Kidney epithelial cell (primary cell): ENCODE measurements around the gene ZFHX3. TPM values are rescaled to one million over a fixed set of nuclear protein-coding genes. Genes with fewer than 3 reads are reported as not detected.

Experiments
- DNase-seq: peaks from one replicate; pipeline ENCODE4 v3.0.0-alpha.2; 2010; ENCODE audit warnings: low read depth
- H3K27me3 ChIP-seq: 2 replicates; pipeline ENCODE4 v1.6.0; 2011; ENCODE audit warnings: low read length; ENCODE audit not compliant: control insufficient read depth, insufficient read depth
- H3K36me3 ChIP-seq: 2 replicates; pipeline ENCODE4 v1.5.1; 2011; ENCODE audit warnings: low read length; ENCODE audit not compliant: control insufficient read depth, insufficient read depth
- H3K4me3 ChIP-seq: 2 replicates; pipeline ENCODE4 v1.5.1; 2011; ENCODE audit warnings: low read depth, mild to moderate bottlenecking, control low read depth, low read length
- CTCF ChIP-seq: IDR thresholded peaks from 2 replicates; pipeline ENCODE4 v1.5.1; 2011; ENCODE audit warnings: mild to moderate bottlenecking, moderate library complexity, low read length, control low read depth, inconsistent platforms; ENCODE audit not compliant: insufficient read depth, poor library complexity, severe bottlenecking
- total RNA-seq: library from RNA; depleted of rRNA; stranded (reverse); fragments of >200 nt; gene quantifications from 2 replicates; pipeline ENCODE4 v1.2.3, GENCODE V29; 2015

Gene ZFHX3
- total RNA-seq, 1 donor from 2014 or later: 19.9 TPM

GRCh38 chr16:72865258-72865657 is 182.7 kb downstream of the ZFHX3 start:
- no peak overlapping the region for H3K4me3 ChIP-seq

GRCh38 chr16:72864130-72864833 is 183.6 kb downstream of the ZFHX3 start:
- Histone ChIP-seq H3K4me3 (no peak overlapping the region), H3K27me3 (no peaks in the 10 kb centered on the region), H3K36me3 (no peaks in the 10 kb centered on the region)
- no peak for DNase-seq
- TF ChIP-seq CTCF: no peak

More at GRCh38 chr16:72865258-72865657, 182.7 kb downstream of the ZFHX3 start:
- Histone ChIP-seq H3K27me3 (no peaks in the 10 kb centered on the region), H3K36me3 (no peaks in the 10 kb centered on the region)
- no peak for DNase-seq
- TF ChIP-seq CTCF: no peak

- TF ChIP-seq CTCF: no peak
- no peaks in the 10 kb centered on the region for H3K27me3 ChIP-seq
- no peak for DNase-seq
- no peak overlapping the region for H3K4me3 ChIP-seq
- H3K36me3 ChIP-seq: no peaks in the 10 kb centered on the region
Measured at GRCh38 chr16:72862090-72862489, 185.8 kb downstream of the ZFHX3 start.

- H3K27me3 ChIP-seq: no peaks in the 10 kb centered on the region
Measured at GRCh38 chr16:72860726-72861562, 187.0 kb downstream of the ZFHX3 start.

GRCh38 chr16:72859581-72859980 is 188.3 kb downstream of the ZFHX3 start:
- Histone ChIP-seq H3K36me3 (no peaks in the 10 kb centered on the region), H3K4me3 (no peak overlapping the region), H3K27me3 (no peaks in the 10 kb centered on the region)
- TF ChIP-seq CTCF: no peak
- DNase-seq: no peak

More at GRCh38 chr16:72860726-72861562, 187.0 kb downstream of the ZFHX3 start:
- no peak for DNase-seq
- Histone ChIP-seq H3K4me3 (no peak overlapping the region), H3K36me3 (no peaks in the 10 kb centered on the region)
- TF ChIP-seq CTCF: no peak
